Keratinocyte (primary cell): ENCODE measurements around the gene CREB1. TPM values are rescaled to one million over a fixed set of nuclear protein-coding genes. Genes with fewer than 3 reads are reported as not detected.
A peak's percentile ranks its signal among the peaks of the same experiment; 100 is the strongest.

Experiments used
- DNase-seq: peaks from one replicate; pipeline ENCODE4 v3.0.0-alpha.2; 2011; ENCODE audit warnings: low read depth, missing footprints, low spot score
- FAIRE-seq: peaks from 2 replicates; lab custom pipeline; 2011; peaks lifted over from hg19 to GRCh38; lab: Jason Lieb, UNC
- H2AFZ ChIP-seq: 2 replicates; pipeline ENCODE4 v1.6.0; 2012; ENCODE audit warnings: low read length, control low read depth, inconsistent platforms; ENCODE audit not compliant: control insufficient read depth
- H3K27ac ChIP-seq: 2 replicates; pipeline ENCODE4 v1.5.1; 2011; ENCODE audit warnings: low read length; ENCODE audit not compliant: control insufficient read depth, insufficient read depth
- H3K27me3 ChIP-seq: 3 replicates; pipeline ENCODE4 v1.6.0; 2011; ENCODE audit warnings: low read length; ENCODE audit not compliant: control insufficient read depth, insufficient read depth; ENCODE audit errors: extremely low read depth
- H3K36me3 ChIP-seq, 2 experiments: 2 replicates in 1 of 2; 3 replicates in 1 of 2; pipeline ENCODE4 v1.5.1; 2011; ENCODE audit warnings: low read length in 2 of 2, mild to moderate bottlenecking in 1 of 2; ENCODE audit not compliant: control insufficient read depth in 2 of 2, insufficient read depth in 2 of 2; ENCODE audit errors: extremely low read depth in 1 of 2
- H3K4me1 ChIP-seq: 3 replicates; pipeline ENCODE4 v1.5.1; 2011; ENCODE audit warnings: low read length; ENCODE audit not compliant: control insufficient read depth, insufficient read depth; ENCODE audit errors: extremely low read depth
- H3K4me2 ChIP-seq: 3 replicates; pipeline ENCODE4 v1.6.0; 2011; ENCODE audit warnings: low read depth, low read length; ENCODE audit not compliant: control insufficient read depth, insufficient read depth; ENCODE audit errors: extremely low read depth
- H3K4me3 ChIP-seq, 3 experiments: fragments of 200-600 bp in 1 of 3; sonication (generic) in 1 of 3; 2 replicates in 2 of 3; 3 replicates in 1 of 3; pipeline ENCODE4 v1.5.1; 2011 to 2016; ENCODE audit warnings: low read length in 3 of 3, mild to moderate bottlenecking in 3 of 3, control low read depth in 2 of 3, inconsistent platforms in 1 of 3, low read depth in 1 of 3, mixed read lengths in 1 of 3, mixed run types in 1 of 3, moderate library complexity in 1 of 3; ENCODE audit not compliant: control insufficient read depth in 2 of 3, insufficient read depth in 2 of 3; ENCODE audit errors: extremely low read depth in 1 of 3
- H3K79me2 ChIP-seq: 2 replicates; pipeline ENCODE4 v1.6.0; 2012; ENCODE audit warnings: low read length; ENCODE audit not compliant: control insufficient read depth, insufficient read depth
- H3K9ac ChIP-seq: 3 replicates; pipeline ENCODE4 v1.6.0; 2011; ENCODE audit warnings: low read length; ENCODE audit not compliant: control insufficient read depth, insufficient read depth; ENCODE audit errors: extremely low read depth
- H3K9me1 ChIP-seq: 3 replicates; pipeline ENCODE4 v1.6.0; 2011; ENCODE audit warnings: low read length; ENCODE audit not compliant: control insufficient read depth, insufficient read depth; ENCODE audit errors: extremely low read depth
- H3K9me3 ChIP-seq: 2 replicates; pipeline ENCODE4 v1.5.1; 2012; ENCODE audit warnings: low read depth, low read length; ENCODE audit not compliant: control insufficient read depth
- H4K20me1 ChIP-seq: 3 replicates; pipeline ENCODE4 v1.6.0; 2011; ENCODE audit warnings: low read length; ENCODE audit not compliant: control insufficient read depth, insufficient read depth; ENCODE audit errors: extremely low read depth
- EZH2 ChIP-seq: IDR thresholded peaks from one replicate; pipeline ENCODE4 v1.6.1; 2012; ENCODE audit warnings: inconsistent platforms, mild to moderate bottlenecking, low read length, moderate library complexity
- dilution Hi-C: fragments of 300-500 bp; cut with MboI; formaldehyde crosslinking; loops from one replicate; pipeline ENCODE4 v1.7.0; 2020; ENCODE audit warnings: low sequenced_read_pairs; ENCODE audit not compliant: extremely low pct_ligation_motif_present
- polyA plus RNA-seq, 5 experiments: library from polyadenylated mRNA; depleted of rRNA in 3 of 5; stranded (reverse) in 3 of 5; stranded (forward) in 1 of 5; unstranded in 1 of 5; fragments of >200 nt; gene quantifications; 1 replicate in 1 of 5; 2 replicates in 3 of 5; 3 replicates in 1 of 5; pipeline versions ENCODE4 v1.2.1 to v1.2.3, GENCODE V29; 2011 to 2012; ENCODE audit warnings: missing spikeins in 2 of 5, low read depth in 1 of 5, low replicate concordance in 1 of 5
- TF ChIP-seq, protein P1 (sequence below), 3 experiments: IDR thresholded peaks in 1 of 3; conservative IDR thresholded peaks in 1 of 3; optimal IDR thresholded peaks in 1 of 3; 2 replicates in 2 of 3; 3 replicates in 1 of 3; pipeline versions ENCODE3 to v1.5.1; 2011; ENCODE audit warnings: low read length in 3 of 3, mild to moderate bottlenecking in 3 of 3, moderate library complexity in 2 of 3, control low read depth in 1 of 3, inconsistent platforms in 1 of 3; ENCODE audit not compliant: insufficient read depth in 2 of 3; ENCODE audit errors: extremely low read depth in 1 of 3

CREB1 gene
- polyA plus RNA-seq, 1 donor (not counting 4 experiments of a cell fraction or from before 2014, with no cell fraction given), result 38.9 TPM

DNA sequence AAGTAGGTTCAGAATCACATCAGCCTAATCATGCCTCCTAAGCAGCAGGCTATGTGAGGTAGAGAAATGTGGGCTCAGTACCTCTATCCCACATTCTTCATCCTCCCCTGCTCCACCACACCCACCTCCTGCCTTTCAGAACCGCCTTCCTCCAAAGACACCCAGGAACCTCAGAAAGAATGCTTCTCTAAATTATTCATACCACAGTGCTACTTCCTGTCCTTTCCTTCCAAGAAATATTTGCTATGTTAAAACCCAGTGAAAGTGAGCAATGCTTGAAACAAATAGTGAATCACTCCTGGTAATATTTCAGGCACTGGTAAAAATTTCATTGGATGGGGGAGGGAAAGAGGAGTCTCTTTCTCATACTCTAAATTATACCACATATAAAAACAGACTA, 24.0 kb upstream of the CREB1 start:
- peak overlapping the region; percentile 78 for H3K9ac ChIP-seq
- dilution Hi-C loops, result no loop called here
- no peaks in the 10 kb centered on the region for H3K9me3 ChIP-seq
- no peaks in the 10 kb centered on the region for H3K27me3 ChIP-seq
- FAIRE-seq (peak; percentile 89), DNase-seq (no peak)
- no peaks in the 10 kb centered on the region for H3K9me1 ChIP-seq
- no peak overlapping the region for H2AFZ ChIP-seq
- H3K36me3 ChIP-seq, result peaks cover 0 to 1% of the 10 kb centered on the region in 2 experiments
- TF ChIP-seq EZH2, result no peak
- TF ChIP-seq, protein P1, sequence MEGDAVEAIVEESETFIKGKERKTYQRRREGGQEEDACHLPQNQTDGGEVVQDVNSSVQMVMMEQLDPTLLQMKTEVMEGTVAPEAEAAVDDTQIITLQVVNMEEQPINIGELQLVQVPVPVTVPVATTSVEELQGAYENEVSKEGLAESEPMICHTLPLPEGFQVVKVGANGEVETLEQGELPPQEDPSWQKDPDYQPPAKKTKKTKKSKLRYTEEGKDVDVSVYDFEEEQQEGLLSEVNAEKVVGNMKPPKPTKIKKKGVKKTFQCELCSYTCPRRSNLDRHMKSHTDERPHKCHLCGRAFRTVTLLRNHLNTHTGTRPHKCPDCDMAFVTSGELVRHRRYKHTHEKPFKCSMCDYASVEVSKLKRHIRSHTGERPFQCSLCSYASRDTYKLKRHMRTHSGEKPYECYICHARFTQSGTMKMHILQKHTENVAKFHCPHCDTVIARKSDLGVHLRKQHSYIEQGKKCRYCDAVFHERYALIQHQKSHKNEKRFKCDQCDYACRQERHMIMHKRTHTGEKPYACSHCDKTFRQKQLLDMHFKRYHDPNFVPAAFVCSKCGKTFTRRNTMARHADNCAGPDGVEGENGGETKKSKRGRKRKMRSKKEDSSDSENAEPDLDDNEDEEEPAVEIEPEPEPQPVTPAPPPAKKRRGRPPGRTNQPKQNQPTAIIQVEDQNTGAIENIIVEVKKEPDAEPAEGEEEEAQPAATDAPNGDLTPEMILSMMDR (optimal IDR thresholded peaks at IDR 0.05 in 1 of 3, IDR thresholded peaks at IDR 0.05 in 1 of 3, conservative IDR thresholded peaks at IDR 0.05 in 1 of 3; ENCODE audit: extremely low read depth in 1 of 3, insufficient read depth in 2 of 3, low read length in 3 of 3), result no peak
- H3K79me2 ChIP-seq, result no peaks in the 10 kb centered on the region
- H3K27ac ChIP-seq, result peak overlapping the region; percentile 96
- H4K20me1 ChIP-seq, result no peaks in the 10 kb centered on the region
- H3K4me2 ChIP-seq, result peak overlapping the region; percentile 86
- H3K4me1 ChIP-seq, result peaks cover 37% of the 10 kb centered on the region
- peak overlapping the region in 2 of 3 experiments; percentile 41 to 52 for H3K4me3 ChIP-seq

DNA sequence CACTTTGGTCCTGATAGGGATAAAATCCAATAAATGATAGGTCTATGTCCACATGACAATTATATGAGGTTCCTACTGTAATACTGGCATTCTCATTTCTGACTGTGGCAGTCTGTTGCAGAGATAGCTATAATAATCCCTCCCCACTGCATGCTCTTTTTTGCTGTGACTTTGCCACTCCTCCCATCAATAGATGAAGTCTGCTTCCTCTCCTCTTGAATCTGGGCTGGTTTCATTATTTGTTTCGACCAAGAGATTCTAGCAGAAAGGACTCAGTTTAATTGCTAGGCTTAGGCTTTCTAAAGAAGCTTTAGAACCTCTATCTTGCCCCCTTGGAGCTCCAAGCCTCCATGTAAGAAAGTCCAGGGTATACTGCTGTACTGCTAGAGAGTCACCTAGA, 23.3 kb upstream of the CREB1 start:
- Histone ChIP-seq H3K36me3 (peaks cover 0 to 1% of the 10 kb centered on the region in 2 experiments), H3K27me3 (no peaks in the 10 kb centered on the region), H4K20me1 (no peaks in the 10 kb centered on the region), H3K27ac (peak overlapping the region; percentile 96), H3K79me2 (no peaks in the 10 kb centered on the region), H3K9ac (peak overlapping the region; percentile 78), H3K9me1 (no peaks in the 10 kb centered on the region), H3K4me1 (peaks cover 37% of the 10 kb centered on the region), H3K4me3 (no peak overlapping the region), H2AFZ (peak overlapping the region; percentile 33), H3K4me2 (peak overlapping the region; percentile 86), H3K9me3 (no peaks in the 10 kb centered on the region)
- no peak for TF ChIP-seq EZH2
- TF ChIP-seq, protein P1 (optimal IDR thresholded peaks at IDR 0.05 in 1 of 3, IDR thresholded peaks at IDR 0.05 in 1 of 3, conservative IDR thresholded peaks at IDR 0.05 in 1 of 3; ENCODE audit: extremely low read depth in 1 of 3, insufficient read depth in 2 of 3, low read length in 3 of 3), result no peak
- dilution Hi-C loops, result no loop called here
- no peak for FAIRE-seq
- DNase-seq, result no peak
